Stomach (tissue), 9 donors: ENCODE measurements around the gene ENPP1. TPM values are rescaled to one million over a fixed set of nuclear protein-coding genes. Genes with fewer than 3 reads are reported as not detected.

Source experiments
- DNase-seq, 2 donors: peaks; one replicate each; pipeline versions ENCODE4 v3.0.0 to v3.0.0-alpha.2; 2013 to 2019
- H3K27ac ChIP-seq, 5 donors: fragments of 200-600 bp in 4 of 5; sonication (generic) in 4 of 5; one replicate each; pipeline ENCODE4 v1.5.1; 2013 to 2019; ENCODE audit warnings: mild to moderate bottlenecking in 1 of 5, moderate library complexity in 1 of 5
- H3K27me3 ChIP-seq, 3 donors: fragments of 200-600 bp; sonication (generic); one replicate each; pipeline ENCODE4 v1.5.1; 2017 to 2019; ENCODE audit warnings: mixed run types in 1 of 3
- H3K36me3 ChIP-seq, 4 donors: fragments of 200-600 bp; sonication (generic); 1 replicate in 3 of 4; 2 replicates in 1 of 4; pipeline ENCODE4 v1.5.1; 2016 to 2019
- H3K4me1 ChIP-seq, 4 donors: fragments of 200-600 bp; sonication (generic); one replicate each; pipeline ENCODE4 v1.5.1; 2016 to 2019
- H3K4me3 ChIP-seq, 4 donors: fragments of 200-600 bp; sonication (generic) in 3 of 4; one replicate each; pipeline ENCODE4 v1.5.1; 2016 to 2019; ENCODE audit warnings: mild to moderate bottlenecking in 1 of 4
- H3K9me3 ChIP-seq, 4 donors: fragments of 200-600 bp; sonication (generic); one replicate each; pipeline ENCODE4 v1.5.1; 2016 to 2019
- EP300 ChIP-seq: sonication (generic); formaldehyde crosslinking; IDR thresholded peaks from one replicate; pipeline ENCODE4 v1.6.1; 2017; ENCODE audit warnings: antibody characterized with exemption
- POLR2A ChIP-seq, 4 donors: fragments of 450-650 bp; IDR thresholded peaks; one replicate each; pipeline ENCODE4 v1.6.1; 2016; ENCODE audit warnings: antibody characterized with exemption in 4 of 4, control low read depth in 2 of 4, mild to moderate bottlenecking in 1 of 4, moderate library complexity in 1 of 4
- POLR2AphosphoS5 ChIP-seq, 3 donors: sonication (generic); formaldehyde crosslinking; IDR thresholded peaks; one replicate each; pipeline ENCODE4 v1.6.1; 2016; ENCODE audit warnings: antibody characterized with exemption in 3 of 3
- WGBS, 5 donors: extraction: QIAGEN DNeasy Blood & Tissue Kit in 3 of 5; methylation state at CpG; one replicate each; pipeline versions ENCODE4 v1.1.5 to v1.1.7; 2013 to 2018; 5-methylcytosine and 5-hydroxymethylcytosine counted together
- intact Hi-C: fragments of 100-400 bp; cut with DNase I; formaldehyde crosslinking; loops from one replicate; pipeline ENCODE4 v1.15.1; 2023; ENCODE audit warnings: low total_unique reads
- polyA plus RNA-seq, 3 donors: library from polyadenylated mRNA; stranded (reverse); fragments of 200-250 nt; gene quantifications; one replicate each; pipeline ENCODE4 v1.2.3, GENCODE V29; 2013
- total RNA-seq, 5 donors: library from RNA; depleted of rRNA; stranded (reverse); fragments of >200 nt; gene quantifications; one replicate each; pipeline versions ENCODE4 v1.1.0 to v1.2.3, GENCODE V29; 2014 to 2016
- TF ChIP-seq, protein P1 (sequence below), 7 experiments: fragments of 450-650 bp in 4 of 7; fragments of 200-600 bp in 3 of 7; sonication (generic) in 3 of 7; IDR thresholded peaks; one replicate each; pipeline ENCODE4 v1.5.1; 2016 to 2019; ENCODE audit warnings: antibody characterized with exemption in 7 of 7, control low read depth in 2 of 7, mild to moderate bottlenecking in 1 of 7
- donor health status: healthy with polysubstance abuse.
- donor health status: Bipolar disorder and iron deficiency.
- donor health status: healthy.

ENPP1 gene
- total and polyA plus RNA-seq, 8 donors, result 0.31 to 42.0 (median 7.0) TPM

DNA sequence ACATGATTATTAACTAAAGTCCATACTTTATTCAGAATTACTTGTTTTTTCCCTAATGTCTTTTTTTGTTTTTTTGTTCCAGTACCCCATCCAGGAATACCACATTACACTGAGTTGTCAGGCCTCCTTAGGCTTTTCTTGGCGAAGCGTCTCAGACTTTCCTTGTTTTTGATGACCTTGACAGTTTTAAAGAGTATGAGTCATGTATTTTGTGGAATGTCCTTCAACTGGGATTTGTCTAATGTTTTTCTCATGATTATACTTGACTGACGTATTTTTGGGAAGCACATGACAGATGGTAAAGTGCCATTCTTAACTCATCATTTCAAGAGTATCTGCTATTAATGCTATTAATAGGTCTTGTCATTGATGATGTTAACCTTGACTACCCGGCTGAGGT, 23.6 kb downstream of the ENPP1 start:
- Histone ChIP-seq H3K9me3 (no peaks in the 10 kb centered on the region), H3K36me3 (no peaks in the 10 kb centered on the region), H3K27me3 (no peaks in the 10 kb centered on the region), H3K4me3 (no peak overlapping the region), H3K27ac (no peak overlapping the region), H3K4me1 (peaks cover 0 to 4% (median under 1%) of the 10 kb centered on the region in 4 donors)
- DNase-seq, result no peak
- intact Hi-C loops, result no loop called here
- TF ChIP-seq, protein P1, sequence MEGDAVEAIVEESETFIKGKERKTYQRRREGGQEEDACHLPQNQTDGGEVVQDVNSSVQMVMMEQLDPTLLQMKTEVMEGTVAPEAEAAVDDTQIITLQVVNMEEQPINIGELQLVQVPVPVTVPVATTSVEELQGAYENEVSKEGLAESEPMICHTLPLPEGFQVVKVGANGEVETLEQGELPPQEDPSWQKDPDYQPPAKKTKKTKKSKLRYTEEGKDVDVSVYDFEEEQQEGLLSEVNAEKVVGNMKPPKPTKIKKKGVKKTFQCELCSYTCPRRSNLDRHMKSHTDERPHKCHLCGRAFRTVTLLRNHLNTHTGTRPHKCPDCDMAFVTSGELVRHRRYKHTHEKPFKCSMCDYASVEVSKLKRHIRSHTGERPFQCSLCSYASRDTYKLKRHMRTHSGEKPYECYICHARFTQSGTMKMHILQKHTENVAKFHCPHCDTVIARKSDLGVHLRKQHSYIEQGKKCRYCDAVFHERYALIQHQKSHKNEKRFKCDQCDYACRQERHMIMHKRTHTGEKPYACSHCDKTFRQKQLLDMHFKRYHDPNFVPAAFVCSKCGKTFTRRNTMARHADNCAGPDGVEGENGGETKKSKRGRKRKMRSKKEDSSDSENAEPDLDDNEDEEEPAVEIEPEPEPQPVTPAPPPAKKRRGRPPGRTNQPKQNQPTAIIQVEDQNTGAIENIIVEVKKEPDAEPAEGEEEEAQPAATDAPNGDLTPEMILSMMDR (IDR thresholded peaks at IDR 0.05), result no peak
- TF ChIP-seq POLR2A (IDR thresholded peaks at IDR 0.05), result no peak
- TF ChIP-seq EP300, result no peak
- TF ChIP-seq POLR2AphosphoS5 (IDR thresholded peaks at IDR 0.05), result no peak
- 71 to 87% (median 84%) methylated on average over 4 of the region's 4 CpGs for WGBS, 5 donors

DNA sequence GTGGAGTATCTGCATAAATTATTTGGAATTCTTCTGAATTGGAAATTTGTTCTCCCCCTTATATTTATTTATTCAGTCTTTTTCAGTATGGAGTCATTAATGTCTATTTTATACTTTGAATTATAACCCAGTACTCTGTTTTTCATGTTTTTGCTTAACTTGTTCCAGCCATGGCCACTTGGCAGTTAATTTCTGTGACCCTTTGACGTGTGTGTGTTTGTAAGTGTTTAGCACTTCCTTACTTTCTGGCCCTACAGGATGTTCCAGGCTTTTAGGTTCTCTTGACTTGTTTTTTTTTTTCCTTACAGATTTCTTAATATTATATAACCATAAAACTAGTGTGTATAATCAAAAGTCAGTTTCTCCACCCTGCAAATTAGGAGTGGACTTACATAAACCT, 24.1 kb downstream of the ENPP1 start:
- Histone ChIP-seq H3K4me1 (peaks cover 0 to 9% (median 2%) of the 10 kb centered on the region in 4 donors), H3K36me3 (no peaks in the 10 kb centered on the region), H3K27ac (no peak overlapping the region), H3K9me3 (no peaks in the 10 kb centered on the region), H3K4me3 (no peak overlapping the region), H3K27me3 (no peaks in the 10 kb centered on the region)
- intact Hi-C loops, result no loop called here
- 44 to 68% (median 53%) methylated on average over 1 of the region's 1 CpG for WGBS, 5 donors
- TF ChIP-seq EP300 (no peak), POLR2AphosphoS5 (IDR thresholded peaks at IDR 0.05) (no peak), POLR2A (IDR thresholded peaks at IDR 0.05) (no peak)
- TF ChIP-seq, protein P1 (IDR thresholded peaks at IDR 0.05), result no peak
- no peak for DNase-seq

DNA sequence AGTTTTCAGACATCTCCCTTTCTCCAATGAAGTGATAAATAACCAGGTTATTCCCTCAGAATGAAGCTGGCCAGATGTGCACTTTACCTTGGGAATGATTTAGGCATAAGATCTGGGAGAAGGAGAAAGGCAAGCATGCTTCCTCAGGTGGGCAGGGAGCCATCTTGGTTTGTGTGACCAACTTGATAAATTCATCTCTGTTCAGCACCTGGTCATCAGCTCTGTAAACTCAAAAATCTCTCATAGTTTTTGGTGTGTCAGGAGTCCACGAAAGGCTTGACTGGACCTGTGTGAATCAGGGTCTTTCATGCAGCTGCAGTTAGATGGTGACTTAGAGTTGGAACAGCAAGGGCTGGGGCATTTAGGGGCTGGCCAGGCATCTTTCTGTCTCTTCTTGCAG, 24.5 kb downstream of the ENPP1 start:
- H3K4me3 ChIP-seq, result no peak overlapping the region
- WGBS, 5 donors, result 84 to 100% (median 94%) methylated on average over 1 of the region's 1 CpG
- H3K27me3 ChIP-seq, result no peaks in the 10 kb centered on the region
- H3K9me3 ChIP-seq, result no peaks in the 10 kb centered on the region
- intact Hi-C loops, result no loop called here
- H3K36me3 ChIP-seq, result no peaks in the 10 kb centered on the region
- peaks cover 0 to 10% (median 3%) of the 10 kb centered on the region in 4 donors for H3K4me1 ChIP-seq
- H3K27ac ChIP-seq, result no peak overlapping the region
- TF ChIP-seq EP300, result no peak
- TF ChIP-seq, protein P1 (IDR thresholded peaks at IDR 0.05), result no peak
- no peak for DNase-seq

DNA sequence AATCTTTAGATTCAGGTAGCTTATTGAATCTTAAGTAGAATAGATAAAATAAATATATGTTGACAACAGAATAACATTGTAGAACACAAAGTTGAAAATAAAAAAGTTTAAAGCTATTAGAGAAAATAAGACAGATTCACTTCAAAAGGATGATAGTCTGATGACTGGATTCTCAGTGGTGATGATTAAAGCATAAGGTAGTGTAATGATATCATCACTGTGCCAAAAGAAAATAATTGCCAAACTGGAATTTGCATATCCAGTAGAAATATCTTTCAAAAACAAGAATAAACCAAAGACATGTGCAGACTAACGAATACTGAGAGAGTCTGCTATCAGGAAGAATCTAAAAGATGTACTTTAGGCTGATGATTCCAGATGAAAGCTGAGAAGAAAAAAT, 30.2 kb downstream of the ENPP1 start:
- H3K27me3 ChIP-seq, result no peaks in the 10 kb centered on the region
- no peak overlapping the region for H3K4me3 ChIP-seq
- TF ChIP-seq, protein P1 (IDR thresholded peaks at IDR 0.05), result no peak
- TF ChIP-seq EP300, result no peak
- no peak for TF ChIP-seq POLR2AphosphoS5 (IDR thresholded peaks at IDR 0.05)
- TF ChIP-seq POLR2A (IDR thresholded peaks at IDR 0.05), result no peak
- H3K36me3 ChIP-seq, result no peaks in the 10 kb centered on the region
- 74 to 88% (median 77%) methylated on average over 1 of the region's 1 CpG for WGBS, 5 donors
- H3K27ac ChIP-seq, result no peak overlapping the region
- no peak for DNase-seq
- no peaks in the 10 kb centered on the region for H3K9me3 ChIP-seq
- H3K4me1 ChIP-seq, result peaks cover 0 to 10% (median 3%) of the 10 kb centered on the region in 4 donors
- intact Hi-C loops, result no loop called here
